Left ventricle myocardium inferior (tissue), 1 donor: ENCODE results near the gene NTM. TPM values are rescaled to one million over a fixed set of nuclear protein-coding genes. Genes with fewer than 3 reads are reported as not detected.

Experiments
- DNase-seq: peaks from one replicate; pipeline ENCODE4 v3.0.0-alpha.2; 2020
- H3K27ac ChIP-seq: fragments of 200-600 bp; replicated peaks from 2 replicates; pipeline ENCODE4 v1.8.0; 2021
- H3K27me3 ChIP-seq: fragments of 200-600 bp; 2 replicates; pipeline ENCODE4 v1.8.0; 2021; ENCODE audit warnings: low read depth
- H3K36me3 ChIP-seq: fragments of 200-600 bp; 2 replicates; pipeline ENCODE4 v1.8.0; 2021
- H3K4me1 ChIP-seq: fragments of 200-600 bp; 2 replicates; pipeline ENCODE4 v1.8.0; 2021
- H3K4me3 ChIP-seq: fragments of 200-600 bp; 2 replicates; pipeline ENCODE4 v1.8.0; 2021; ENCODE audit warnings: mild to moderate bottlenecking, moderate library complexity
- H3K9me3 ChIP-seq: fragments of 200-600 bp; replicated peaks from 2 replicates; pipeline ENCODE4 v1.8.0; 2021
- CTCF ChIP-seq: fragments of 200-600 bp; IDR thresholded peaks from 2 replicates; pipeline ENCODE4 v1.8.0; 2021; ENCODE audit warnings: antibody characterized with exemption, mild to moderate bottlenecking, borderline replicate concordance
- intact Hi-C: fragments of 100-400 bp; cut with micrococcal nuclease; formaldehyde crosslinking; loops from one replicate; pipeline ENCODE4 v1.11.0; 2022
- total RNA-seq: library from RNA; stranded (reverse); fragmentation: NEBNext Ultra II Directional; extraction: Animal tissue kit (Norgen Biotek cat#: 25700); gene quantifications from one replicate; pipeline ENCODE4 v1.2.1, GENCODE V29; 2021
- donor health status: DM: no; HTN: yes; CAD: no; lungs with severe emphysema.

Gene NTM
- total RNA-seq, 1 donor from 2014 or later: 1.0 TPM

- no peak for DNase-seq
- peaks cover 12% of the 10 kb centered on the region for H3K4me1 ChIP-seq
- no peaks in the 10 kb centered on the region for H3K36me3 ChIP-seq
- no peak overlapping the region for H3K4me3 ChIP-seq
- peaks cover 55% of the 10 kb centered on the region for H3K27me3 ChIP-seq
- intact Hi-C loops: no loop called here
- no peak for TF ChIP-seq CTCF
- H3K27ac ChIP-seq: no peak overlapping the region
- no peaks in the 10 kb centered on the region for H3K9me3 ChIP-seq
Observed at GRCh38 chr11:131463649-131464425, 93.4 kb downstream of the NTM start.

GRCh38 chr11:131464461-131464860, 94.0 kb downstream of the NTM start:
- no peaks in the 10 kb centered on the region for H3K36me3 ChIP-seq
- peaks cover 61% of the 10 kb centered on the region for H3K27me3 ChIP-seq
- H3K4me1 ChIP-seq: peaks cover 12% of the 10 kb centered on the region
- no peak for TF ChIP-seq CTCF
- intact Hi-C loops: no loop called here
- no peak overlapping the region for H3K27ac ChIP-seq
- H3K9me3 ChIP-seq: no peaks in the 10 kb centered on the region
- DNase-seq: no peak
- no peak overlapping the region for H3K4me3 ChIP-seq

- TF ChIP-seq CTCF: no peak
- no peak overlapping the region for H3K27ac ChIP-seq
- no peaks in the 10 kb centered on the region for H3K36me3 ChIP-seq
- no peak overlapping the region for H3K4me3 ChIP-seq
- H3K4me1 ChIP-seq: peaks cover 12% of the 10 kb centered on the region
- no peak for DNase-seq
- intact Hi-C loops: no loop called here
- H3K9me3 ChIP-seq: no peaks in the 10 kb centered on the region
- peaks cover 67% of the 10 kb centered on the region for H3K27me3 ChIP-seq
Observed at GRCh38 chr11:131465039-131465438, 94.6 kb downstream of the NTM start.

- no peaks in the 10 kb centered on the region for H3K36me3 ChIP-seq
- H3K27ac ChIP-seq: no peak overlapping the region
- H3K27me3 ChIP-seq: peaks cover 74% of the 10 kb centered on the region
- no peaks in the 10 kb centered on the region for H3K9me3 ChIP-seq
- no peak overlapping the region for H3K4me3 ChIP-seq
- intact Hi-C loops: no loop called here
- peaks cover 12% of the 10 kb centered on the region for H3K4me1 ChIP-seq
- no peak for DNase-seq
- no peak for TF ChIP-seq CTCF
Observed at GRCh38 chr11:131465746-131466145, 95.3 kb downstream of the NTM start.

- no peak for TF ChIP-seq CTCF
- Histone ChIP-seq H3K36me3 (no peaks in the 10 kb centered on the region), H3K9me3 (no peaks in the 10 kb centered on the region), H3K27ac (no peak overlapping the region), H3K27me3 (peaks cover 89% of the 10 kb centered on the region), H3K4me1 (peaks cover 12% of the 10 kb centered on the region), H3K4me3 (no peak overlapping the region)
- intact Hi-C loops: no loop called here
- DNase-seq: no peak
Observed at GRCh38 chr11:131467645-131468394, 97.4 kb downstream of the NTM start.
